Measurements from ENCODE around the gene ZCCHC4.

DNA sequence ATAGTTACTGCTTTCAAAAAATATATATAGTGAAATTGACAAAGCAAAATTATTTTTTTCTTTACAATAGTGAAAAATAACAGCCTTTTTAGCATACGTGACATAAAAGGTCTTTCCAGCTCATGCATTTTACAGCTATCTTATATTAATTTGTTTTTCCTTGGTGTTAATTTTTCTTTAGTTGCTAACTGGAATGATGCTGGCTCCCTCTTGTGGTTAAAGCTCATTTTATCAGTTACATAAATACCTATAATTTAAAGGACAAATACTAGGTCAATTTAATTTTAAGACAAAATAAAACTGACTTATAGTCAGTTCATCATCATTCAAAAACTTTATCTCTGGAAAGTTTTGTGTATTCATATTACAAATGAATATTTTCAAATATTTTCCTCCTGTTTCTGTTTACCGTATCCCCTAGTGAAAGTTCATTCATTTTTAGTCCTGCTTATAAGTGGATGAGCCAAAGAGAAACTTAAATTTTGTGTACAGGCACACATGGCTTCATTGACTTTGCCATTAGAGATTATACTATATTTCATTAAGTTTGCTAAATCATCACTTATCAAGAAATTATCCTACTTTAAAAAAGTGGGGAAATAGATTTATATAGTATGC, 54.5 kb downstream of the ZCCHC4 start:
- TF ChIP-seq, protein P1, sequence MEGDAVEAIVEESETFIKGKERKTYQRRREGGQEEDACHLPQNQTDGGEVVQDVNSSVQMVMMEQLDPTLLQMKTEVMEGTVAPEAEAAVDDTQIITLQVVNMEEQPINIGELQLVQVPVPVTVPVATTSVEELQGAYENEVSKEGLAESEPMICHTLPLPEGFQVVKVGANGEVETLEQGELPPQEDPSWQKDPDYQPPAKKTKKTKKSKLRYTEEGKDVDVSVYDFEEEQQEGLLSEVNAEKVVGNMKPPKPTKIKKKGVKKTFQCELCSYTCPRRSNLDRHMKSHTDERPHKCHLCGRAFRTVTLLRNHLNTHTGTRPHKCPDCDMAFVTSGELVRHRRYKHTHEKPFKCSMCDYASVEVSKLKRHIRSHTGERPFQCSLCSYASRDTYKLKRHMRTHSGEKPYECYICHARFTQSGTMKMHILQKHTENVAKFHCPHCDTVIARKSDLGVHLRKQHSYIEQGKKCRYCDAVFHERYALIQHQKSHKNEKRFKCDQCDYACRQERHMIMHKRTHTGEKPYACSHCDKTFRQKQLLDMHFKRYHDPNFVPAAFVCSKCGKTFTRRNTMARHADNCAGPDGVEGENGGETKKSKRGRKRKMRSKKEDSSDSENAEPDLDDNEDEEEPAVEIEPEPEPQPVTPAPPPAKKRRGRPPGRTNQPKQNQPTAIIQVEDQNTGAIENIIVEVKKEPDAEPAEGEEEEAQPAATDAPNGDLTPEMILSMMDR (IDR thresholded peaks at IDR 0.05; ENCODE audit: low read depth, low read length, poor library complexity, severe bottlenecking), result peak; percentile 63
- no peak for TF ChIP-seq EZH2phosphoT487 (IDR thresholded peaks at IDR 0.05; ENCODE audit: borderline replicate concordance, low read length)
